B cell (primary cell): ENCODE measurements around the gene ARID4B. TPM values are rescaled to one million over a fixed set of nuclear protein-coding genes. Genes with fewer than 3 reads are reported as not detected.

Experiments used
- ATAC-seq: fragments of 200-7000 bp; cut with Tn5 transposase; one replicate; pipeline ENCODE4 v1.10.0; 2021; ENCODE audit warnings: low read depth, mild to moderate bottlenecking, moderate number of reproducible peaks, moderate library complexity
- CTCF ChIA-PET: fragments of 350-600 bp; sonication (Branson Sonifier 250); formaldehyde crosslinking; loops from one replicate; lab custom pipeline; 2021; ENCODE audit warnings: antibody characterized with exemption, inconsistent platforms; lab: Charles Lee
- POLR2A ChIA-PET: fragments of 350-600 bp; sonication (Branson Sonifier 250); formaldehyde crosslinking; loops from one replicate; lab custom pipeline; 2021; ENCODE audit warnings: antibody characterized with exemption; lab: Charles Lee
- DNase-seq: peaks from one replicate; pipeline ENCODE4 v3.0.0; 2013
- H2AFZ ChIP-seq: 2 replicates; pipeline ENCODE4 v1.6.1; 2012; ENCODE audit warnings: mild to moderate bottlenecking, low read depth, low read length; ENCODE audit not compliant: insufficient read depth, poor library complexity, severe bottlenecking
- H3K27ac ChIP-seq, 2 donors: 1 replicate in 1 of 2; 2 replicates in 1 of 2; pipeline ENCODE4 v1.5.1; 2012 to 2013; ENCODE audit warnings: low read length in 2 of 2, mild to moderate bottlenecking in 2 of 2, moderate library complexity in 1 of 2
- H3K27me3 ChIP-seq, 4 experiments: fragments of 200-600 bp in 1 of 4; sonication (generic) in 1 of 4; replicated peaks in 1 of 4; 1 replicate in 2 of 4; 2 replicates in 2 of 4; pipeline versions ENCODE4 v1.6.1 to v1.7.0; 2013 to 2016; ENCODE audit warnings: low read length in 3 of 4, mild to moderate bottlenecking in 2 of 4, mixed read lengths in 1 of 4, moderate library complexity in 1 of 4; ENCODE audit not compliant: insufficient read depth in 4 of 4, control insufficient read depth in 3 of 4; ENCODE audit errors: control extremely low read depth in 1 of 4
- H3K36me3 ChIP-seq, 2 experiments: replicated peaks in 1 of 2; 1 replicate in 1 of 2; 2 replicates in 1 of 2; pipeline versions ENCODE4 v1.6.1 to v1.7.1; 2013; ENCODE audit warnings: low read length in 1 of 2; ENCODE audit not compliant: insufficient read depth in 2 of 2, control insufficient read depth in 1 of 2; ENCODE audit errors: control extremely low read depth in 1 of 2, extremely low read depth in 1 of 2
- H3K4me1 ChIP-seq, 2 donors: fragments of 200-600 bp in 1 of 2; sonication (generic) in 1 of 2; 1 replicate in 1 of 2; 2 replicates in 1 of 2; pipeline versions ENCODE4 v1.5.1 to v1.6.1; 2013 to 2017; ENCODE audit warnings: low read length in 2 of 2; ENCODE audit not compliant: control insufficient read depth in 2 of 2, insufficient read depth in 2 of 2
- H3K4me2 ChIP-seq: replicated peaks from 2 replicates; pipeline ENCODE3; 2012; ENCODE audit warnings: mild to moderate bottlenecking, low read depth, low read length; ENCODE audit not compliant: poor library complexity, severe bottlenecking
- H3K4me3 ChIP-seq, 5 experiments: fragments of 200-600 bp in 1 of 5; sonication (generic) in 1 of 5; 1 replicate in 3 of 5; 2 replicates in 2 of 5; pipeline versions ENCODE4 v1.5.1 to v1.7.0; 2011 to 2016; ENCODE audit warnings: low read length in 4 of 5, mild to moderate bottlenecking in 4 of 5, low read depth in 2 of 5, control low read depth in 1 of 5, moderate library complexity in 1 of 5; ENCODE audit not compliant: insufficient read depth in 1 of 5; ENCODE audit errors: control extremely low read depth in 1 of 5, extremely low read depth in 1 of 5
- H3K79me2 ChIP-seq: fragments of 200-600 bp; sonication (generic); one replicate; pipeline ENCODE4 v1.6.0; 2016; ENCODE audit warnings: low read length; ENCODE audit not compliant: control insufficient read depth, insufficient read depth
- H3K9ac ChIP-seq: fragments of 200-600 bp; sonication (generic); 2 replicates; pipeline ENCODE4 v1.6.1; 2017; ENCODE audit warnings: mild to moderate bottlenecking, low read length, moderate library complexity
- H3K9me3 ChIP-seq, 3 donors: one replicate each; pipeline versions ENCODE4 v1.6.1 to v1.7.1; 2013; ENCODE audit warnings: low read length in 2 of 3; ENCODE audit not compliant: control insufficient read depth in 2 of 3, insufficient read depth in 1 of 3; ENCODE audit errors: control extremely low read depth in 1 of 3
- H4K20me1 ChIP-seq: 2 replicates; pipeline ENCODE4 v1.6.0; 2012; ENCODE audit warnings: mild to moderate bottlenecking, low read length; ENCODE audit not compliant: insufficient read depth, control insufficient read depth, poor library complexity, severe bottlenecking
- H3K27ac Mint-ChIP-seq: one replicate; pipeline ENCODE4 v1.8.0; 2021; ENCODE audit warnings: mixed read lengths
- H3K27me3 Mint-ChIP-seq: one replicate; pipeline ENCODE4 v1.8.0; 2021; ENCODE audit warnings: mixed read lengths
- H3K4me1 Mint-ChIP-seq: one replicate; pipeline ENCODE4 v1.8.0; 2021; ENCODE audit warnings: mixed read lengths
- H3K4me3 Mint-ChIP-seq: one replicate; pipeline ENCODE4 v1.8.0; 2021; ENCODE audit warnings: mixed read lengths
- H3K9me3 Mint-ChIP-seq: one replicate; pipeline ENCODE4 v1.8.0; 2022; ENCODE audit warnings: mixed read lengths; ENCODE audit not compliant: insufficient read depth
- EZH2 ChIP-seq: IDR thresholded peaks from 2 replicates; pipeline ENCODE4 v1.6.1; 2012; ENCODE audit warnings: borderline replicate concordance, low read depth, mild to moderate bottlenecking, moderate library complexity, low read length; ENCODE audit not compliant: insufficient read depth, poor library complexity, severe bottlenecking
- WGBS: methylation state at CpG from one replicate; pipeline ENCODE4 v1.1.5; 2013; ENCODE audit warnings: missing lambda C conversion rate; ENCODE audit not compliant: insufficient coverage; 5-methylcytosine and 5-hydroxymethylcytosine counted together
- intact Hi-C: fragments of 100-400 bp; cut with micrococcal nuclease; formaldehyde crosslinking; loops from one replicate; pipeline ENCODE4 v1.10.0; 2022
- polyA plus RNA-seq: library from polyadenylated mRNA; depleted of rRNA; stranded (reverse); fragments of >200 nt; gene quantifications from 2 replicates; pipeline ENCODE4 v1.2.3, GENCODE V29; 2012
- total RNA-seq, 2 donors: library from RNA; stranded (reverse); fragments of 120-200 nt in 1 of 2; gene quantifications; 1 replicate in 1 of 2; 2 replicates in 1 of 2; pipeline versions ENCODE4 v1.2.3 to v1.2.4, GENCODE V29; 2013 to 2022
- TF ChIP-seq, protein P1 (sequence below): fragments of 200-600 bp; IDR thresholded peaks from one replicate; pipeline ENCODE4 v1.8.0; 2022; ENCODE audit warnings: antibody characterized with exemption, mild to moderate bottlenecking

Gene ARID4B
- total and polyA plus RNA-seq, 2 donors (not counting 1 experiment from before 2014, with no cell fraction given), result 13.2 to 110 TPM

DNA sequence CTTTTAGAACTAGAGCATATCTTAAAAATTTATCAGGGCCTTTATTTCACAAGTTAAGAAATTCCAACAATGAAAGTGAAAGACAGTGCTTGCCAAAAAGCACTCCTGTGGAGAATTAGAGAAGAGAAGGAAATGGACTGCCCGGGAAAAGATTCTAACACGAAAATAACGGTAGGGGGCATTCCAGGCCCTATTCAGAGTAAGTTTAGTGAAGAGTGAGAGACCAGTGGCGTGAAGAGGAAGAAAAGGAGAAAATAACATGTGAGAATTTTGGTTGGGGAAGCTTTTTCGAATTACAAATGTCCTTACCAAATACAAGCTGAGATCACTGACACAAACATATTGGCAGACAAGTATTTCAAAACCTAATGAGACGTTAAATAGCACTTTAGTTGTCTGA, 128.5 kb downstream of the ARID4B start:
- no peaks in the 10 kb centered on the region for H3K4me1 ChIP-seq
- 83% methylated on average over 4 of the region's 6 CpGs for WGBS
- ATAC-seq (no peak), DNase-seq (no peak)
- peaks cover 9 to 22% of the 10 kb centered on the region in 2 experiments for H3K36me3 ChIP-seq
- Mint-ChIP-seq H3K4me3 (no peak overlapping the region), H3K9me3 (no peaks in the 10 kb centered on the region), H3K27me3 (no peaks in the 10 kb centered on the region), H3K4me1 (no peaks in the 10 kb centered on the region), H3K27ac (no peak overlapping the region)
- H2AFZ ChIP-seq, result no peak overlapping the region
- H3K27me3 ChIP-seq, result no peaks in the 10 kb centered on the region
- no peaks in the 10 kb centered on the region for H4K20me1 ChIP-seq
- TF ChIP-seq, protein P1, sequence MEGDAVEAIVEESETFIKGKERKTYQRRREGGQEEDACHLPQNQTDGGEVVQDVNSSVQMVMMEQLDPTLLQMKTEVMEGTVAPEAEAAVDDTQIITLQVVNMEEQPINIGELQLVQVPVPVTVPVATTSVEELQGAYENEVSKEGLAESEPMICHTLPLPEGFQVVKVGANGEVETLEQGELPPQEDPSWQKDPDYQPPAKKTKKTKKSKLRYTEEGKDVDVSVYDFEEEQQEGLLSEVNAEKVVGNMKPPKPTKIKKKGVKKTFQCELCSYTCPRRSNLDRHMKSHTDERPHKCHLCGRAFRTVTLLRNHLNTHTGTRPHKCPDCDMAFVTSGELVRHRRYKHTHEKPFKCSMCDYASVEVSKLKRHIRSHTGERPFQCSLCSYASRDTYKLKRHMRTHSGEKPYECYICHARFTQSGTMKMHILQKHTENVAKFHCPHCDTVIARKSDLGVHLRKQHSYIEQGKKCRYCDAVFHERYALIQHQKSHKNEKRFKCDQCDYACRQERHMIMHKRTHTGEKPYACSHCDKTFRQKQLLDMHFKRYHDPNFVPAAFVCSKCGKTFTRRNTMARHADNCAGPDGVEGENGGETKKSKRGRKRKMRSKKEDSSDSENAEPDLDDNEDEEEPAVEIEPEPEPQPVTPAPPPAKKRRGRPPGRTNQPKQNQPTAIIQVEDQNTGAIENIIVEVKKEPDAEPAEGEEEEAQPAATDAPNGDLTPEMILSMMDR, result no peak
- no peak for TF ChIP-seq EZH2
- no peaks in the 10 kb centered on the region for H3K79me2 ChIP-seq
- no peak overlapping the region for H3K9ac ChIP-seq
- POLR2A ChIA-PET, result no interaction called here
- no peak overlapping the region for H3K27ac ChIP-seq
- no peak overlapping the region for H3K4me3 ChIP-seq
- no peaks in the 10 kb centered on the region for H3K9me3 ChIP-seq
- intact Hi-C loops, result no loop called here
- CTCF ChIA-PET, result interaction anchor here (2.7 kb wide), 1 partner anchor 216 kb away, joined by 13 read pairs; no protein-coding TSS in a partner anchor
- no peak overlapping the region for H3K4me2 ChIP-seq

DNA sequence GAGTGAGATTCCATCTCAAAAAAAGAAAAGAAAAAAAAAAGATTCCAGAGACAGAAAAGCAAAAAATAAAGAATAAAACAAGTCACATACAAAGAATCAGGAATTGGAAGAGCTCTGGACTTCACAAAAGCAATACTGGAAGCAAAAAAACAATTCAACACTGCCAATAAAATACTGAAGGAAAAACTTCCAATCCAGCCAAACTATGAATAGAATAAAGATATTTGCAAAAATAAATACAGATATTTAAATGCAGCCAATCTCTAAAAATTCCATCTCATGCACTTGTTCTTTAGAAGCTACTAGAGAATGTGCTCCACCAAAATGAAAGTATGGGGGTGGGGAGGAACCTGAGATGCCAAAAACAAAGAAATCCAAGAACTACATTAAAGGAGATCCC, 137.5 kb downstream of the ARID4B start:
- no peak overlapping the region for H3K27ac Mint-ChIP-seq
- H3K4me2 ChIP-seq, result no peak overlapping the region
- ChIA-PET CTCF (no interaction called here), POLR2A (no interaction called here)
- no peaks in the 10 kb centered on the region for H4K20me1 ChIP-seq
- H3K4me1 Mint-ChIP-seq, result no peaks in the 10 kb centered on the region
- H3K27me3 Mint-ChIP-seq, result no peaks in the 10 kb centered on the region
- no peak for DNase-seq
- no peak overlapping the region for H3K27ac ChIP-seq
- no peaks in the 10 kb centered on the region for H3K27me3 ChIP-seq
- no peak for ATAC-seq
- peaks cover 27% of the 10 kb centered on the region for H3K79me2 ChIP-seq
- intact Hi-C loops, result no loop called here
- no peaks in the 10 kb centered on the region for H3K9me3 Mint-ChIP-seq
- no peak overlapping the region for H3K4me3 Mint-ChIP-seq
- no peak overlapping the region for H3K4me3 ChIP-seq
- H3K4me1 ChIP-seq, result no peaks in the 10 kb centered on the region
- H3K9ac ChIP-seq, result no peak overlapping the region
- no peak overlapping the region for H2AFZ ChIP-seq
- H3K9me3 ChIP-seq, result no peaks in the 10 kb centered on the region
- peaks cover 5 to 42% of the 10 kb centered on the region in 2 experiments for H3K36me3 ChIP-seq
- TF ChIP-seq EZH2, result no peak
- TF ChIP-seq, protein P1, result no peak
